HepG2 (cell line): Measurements from ENCODE around the gene ABTB2. TPM values are rescaled to one million over a fixed set of nuclear protein-coding genes. Genes with fewer than 3 reads are reported as not detected.

Source experiments
- ATAC-seq: fragments of 200-7000 bp; cut with Tn5 transposase; 3 replicates; pipeline ENCODE4 v1.9.1; 2020; ENCODE audit warnings: mild to moderate bottlenecking, moderate library complexity
- BruUV-seq: library from RNA; stranded (reverse); fragments of 400-500 nt; replicated peaks from 2 replicates; lab custom pipeline; 2021; lab: Mats Ljungman, UMichigan
- CTCF ChIA-PET: fragments of 300-600 bp; formaldehyde crosslinking; extraction: SDS; loops from one replicate; lab custom pipeline; 2021; ENCODE audit warnings: low total read pairs, inconsistent platforms, low intra/inter-chr PET ratio; lab: Yijun Ruan, JAX
- POLR2A ChIA-PET: fragments of 350-600 bp; sonication (Branson Sonifier 250); formaldehyde crosslinking; loops from one replicate; lab custom pipeline; 2020; ENCODE audit warnings: antibody characterized with exemption, inconsistent platforms; lab: Yijun Ruan, JAX
- DNase-seq: peaks from one replicate; pipeline ENCODE4 v3.0.0-alpha.2; 2015; ENCODE audit warnings: low spot score
- FAIRE-seq: peaks from 3 replicates; lab custom pipeline; 2011; peaks lifted over from hg19 to GRCh38; lab: Jason Lieb, UNC
- H2AFZ ChIP-seq: one replicate; pipeline ENCODE4 v1.6.1; 2011; ENCODE audit warnings: low read length, inconsistent platforms
- H3K27ac ChIP-seq: fragments of 300-600 bp; 3 replicates; pipeline ENCODE4 v1.8.0; 2011; ENCODE audit warnings: mixed run types, mild to moderate bottlenecking, mixed read lengths, low read length, inconsistent platforms; ENCODE audit not compliant: insufficient read depth; ENCODE audit errors: extremely low read length
- H3K27me3 ChIP-seq, 2 experiments: fragments of 200-600 bp in 1 of 2; 2 replicates in 1 of 2; 3 replicates in 1 of 2; pipeline versions ENCODE4 v1.6.0 to v1.8.0; 2011; ENCODE audit warnings: low read length in 2 of 2, mild to moderate bottlenecking in 2 of 2, moderate library complexity in 2 of 2, inconsistent platforms in 1 of 2; ENCODE audit not compliant: insufficient read depth in 2 of 2, control insufficient read depth in 1 of 2
- H3K36me3 ChIP-seq, 2 experiments: fragments of 200-600 bp in 1 of 2; replicated peaks in 1 of 2; 2 replicates in 1 of 2; 3 replicates in 1 of 2; pipeline versions ENCODE4 v1.5.1 to v1.8.0; 2011; ENCODE audit warnings: low read length in 2 of 2, inconsistent platforms in 1 of 2; ENCODE audit not compliant: insufficient read depth in 2 of 2, control insufficient read depth in 1 of 2
- H3K4me1 ChIP-seq: 2 replicates; pipeline ENCODE4 v1.5.1; 2012; ENCODE audit warnings: low read length, inconsistent platforms; ENCODE audit not compliant: insufficient read depth
- H3K4me2 ChIP-seq: 2 replicates; pipeline ENCODE4 v1.6.0; 2011; ENCODE audit warnings: low read depth, low read length, inconsistent platforms
- H3K4me3 ChIP-seq, 3 experiments: fragments of 200-600 bp in 1 of 3; sonication (generic), shearing (Covaris generic) in 1 of 3; replicated peaks in 1 of 3; 2 replicates each; pipeline ENCODE4 v1.5.1; 2011 to 2016; ENCODE audit warnings: low read length in 3 of 3, inconsistent platforms in 2 of 3, low read depth in 2 of 3, mild to moderate bottlenecking in 2 of 3, control low read depth in 1 of 3, mixed read lengths in 1 of 3; ENCODE audit not compliant: insufficient read depth in 1 of 3
- H3K79me2 ChIP-seq: one replicate; pipeline ENCODE4 v1.6.1; 2011; ENCODE audit warnings: low read length, inconsistent platforms; ENCODE audit not compliant: insufficient read depth
- H3K9ac ChIP-seq: 2 replicates; pipeline ENCODE4 v1.6.0; 2011; ENCODE audit warnings: mild to moderate bottlenecking, low read depth, low read length, inconsistent platforms; ENCODE audit not compliant: insufficient read depth
- H3K9me3 ChIP-seq: 2 replicates; pipeline ENCODE4 v1.5.1; 2012; ENCODE audit warnings: mild to moderate bottlenecking, low read length
- H4K20me1 ChIP-seq: 2 replicates; pipeline ENCODE4 v1.6.0; 2011; ENCODE audit warnings: inconsistent platforms, mild to moderate bottlenecking, low read length, moderate library complexity; ENCODE audit not compliant: insufficient read depth
- ARID5B ChIP-seq: IDR thresholded peaks from 2 replicates; pipeline ENCODE4 v1.4.0; 2020; ENCODE audit warnings: mild to moderate bottlenecking, missing genetic modification reagents
- HNRNPH1 ChIP-seq: fragments of 200-400 bp; formaldehyde crosslinking; optimal IDR thresholded peaks from 2 replicates; pipeline ENCODE3; 2017; ENCODE audit warnings: mild to moderate bottlenecking, low read depth, low read length
- REXO4 ChIP-seq: sonication (generic); formaldehyde crosslinking; IDR thresholded peaks from 2 replicates; pipeline ENCODE4 v1.8.0; 2022; ENCODE audit warnings: missing genetic modification reagents, mild to moderate bottlenecking, borderline replicate concordance
- THAP11 ChIP-seq: IDR thresholded peaks from 2 replicates; pipeline ENCODE4 v1.6.1; 2016; ENCODE audit warnings: missing biosample characterization, missing genetic modification reagents
- WGBS: methylation state at CpG from one replicate; pipeline ENCODE4 v1.1.6; 2017; ENCODE audit warnings: low lambda C conversion rate; 5-methylcytosine and 5-hydroxymethylcytosine counted together
- in situ Hi-C: cut with HindIII; loops from 2 replicates; pipeline ENCODE4 v1.10.0; 2017; ENCODE audit warnings: low pct_unique_long_range_greater_than_20kb; ENCODE audit not compliant: extremely low pct_ligation_motif_present
- intact Hi-C: fragments of 100-400 bp; cut with micrococcal nuclease; formaldehyde crosslinking; loops from one replicate; pipeline ENCODE4 v1.10.0; 2022; ENCODE audit not compliant: unreplicated experiment
- polyA plus RNA-seq, 8 experiments: library from polyadenylated mRNA; depleted of rRNA in 3 of 8; stranded (reverse) in 7 of 8; unstranded in 1 of 8; fragments of >200 nt; fragmentation: Illumina TruSeq in 4 of 8; extraction: Trizol in 4 of 8; gene quantifications; 2 replicates each; pipeline versions ENCODE4 v1.2.1 to v1.2.3, GENCODE V29; 2011 to 2016; ENCODE audit warnings: low read depth in 4 of 8, missing spikeins in 1 of 8, mixed read lengths in 1 of 8; ENCODE audit not compliant: insufficient read depth in 1 of 8
- total RNA-seq, 5 experiments: library from RNA; depleted of rRNA; stranded (reverse); fragments of >200 nt; fragmentation: Illumina TruSeq; extraction: Trizol; gene quantifications; 2 replicates each; pipeline ENCODE4 v1.2.3, GENCODE V29; 2016; ENCODE audit warnings: low read depth in 1 of 5

Gene ABTB2
- total and polyA plus RNA-seq, 2 of the 13 experiments (the other 11 are each of a cell fraction or from before 2014, with no cell fraction given): 5.1 to 15.4 TPM

- in situ Hi-C loops (no loop called here), intact Hi-C loops (no loop called here)
- DNase-seq (no peak), ATAC-seq (no peak), FAIRE-seq (no peak)
- BruUV-seq: no TSS peak
- Histone ChIP-seq H3K4me2 (no peak overlapping the region), H3K27ac (no peak overlapping the region), H3K36me3 (peaks cover 4 to 10% of the 10 kb centered on the region in 2 experiments; a peak in 1 of 5 replicates), H3K9me3 (no peaks in the 10 kb centered on the region), H4K20me1 (peaks cover 8% of the 10 kb centered on the region), H3K4me1 (peaks cover 45% of the 10 kb centered on the region), H3K79me2 (peaks cover 14% of the 10 kb centered on the region), H3K4me3 (no peak overlapping the region), H3K27me3 (no peaks in the 10 kb centered on the region), H2AFZ (no peak overlapping the region), H3K9ac (no peak overlapping the region)
- 96% methylated on average over 2 of the region's 4 CpGs for WGBS
- TF ChIP-seq REXO4 (CRISPR knock-in tag) (no peak), ARID5B (no peak), THAP11 (CRISPR knock-in tag) (no peak), HNRNPH1 (no peak)
- CTCF ChIA-PET: no interaction called here
- POLR2A ChIA-PET: no interaction called here
These were observed 46.7 kb downstream of the ABTB2 start for GRCh38 chr11:34311126-34311525.
